Stimulated activated CD8-positive, alpha-beta memory T cell treated with anti-CD3 and anti-CD28 coated beads, Interleukin-7, amount 100 ng/mL, for 24 hours (primary cell): ENCODE measurements around the gene COG4.
A peak's percentile ranks its signal among the peaks of the same experiment; 100 is the strongest.
"Not testable (repeated sequence)": the region's sequence is repeated elsewhere in the genome, so short reads cannot be mapped to it uniquely, and the experiment has no call there.

Experiments used
- DNase-seq: peaks from one replicate; pipeline ENCODE4 v3.0.0-alpha.2; 2020; ENCODE audit warnings: low read depth

COG4 gene

GRCh38 chr16:70457446-70458166 lies 65.7 kb downstream of the COG4 start:
- DNase-seq = no peak

- DNase-seq = no peak
Observed at GRCh38 chr16:70455910-70456309, 67.4 kb downstream of the COG4 start.

GRCh38 chr16:70454222-70455034 lies 68.9 kb downstream of the COG4 start, which contains the start of gene FCSK:
FCSK (plus strand) TSS chr16:70454595; CDS start chr16:70463191, 8,596 bp downstream.
- DNase-seq = peak; percentile 40

- DNase-seq = no peak
Observed at GRCh38 chr16:70453892-70454221, 69.5 kb downstream of the COG4 start.

GRCh38 chr16:70453117-70453891 lies 70.0 kb downstream of the COG4 start:
- DNase-seq = no peak

GRCh38 chr16:70451004-70451340 lies 72.4 kb downstream of the COG4 start:
- not testable (repeated sequence) for DNase-seq

GRCh38 chr16:70450142-70451003 lies 73.0 kb downstream of the COG4 start:
- not testable (repeated sequence) for DNase-seq

- DNase-seq = no peak
Observed at GRCh38 chr16:70448075-70448474, 75.3 kb downstream of the COG4 start.

- no peak for DNase-seq
Observed at GRCh38 chr16:70444249-70445063, 78.9 kb downstream of the COG4 start.

- no peak for DNase-seq
Observed at GRCh38 chr16:70442344-70442743, 81.0 kb downstream of the COG4 start.

GRCh38 chr16:70441406-70441990 lies 81.9 kb downstream of the COG4 start:
- no peak for DNase-seq

- no peak for DNase-seq
Observed at GRCh38 chr16:70440009-70440692, 83.2 kb downstream of the COG4 start.

- DNase-seq = peak; percentile 89
Observed at GRCh38 chr16:70438969-70439862, 84.1 kb downstream of the COG4 start, which contains the start of gene ST3GAL2. ST3GAL2 (minus strand) TSS chr16:70439100; CDS start chr16:70398530, 40,570 bp downstream.

GRCh38 chr16:70438585-70438968 lies 84.8 kb downstream of the COG4 start:
- DNase-seq = no peak

GRCh38 chr16:70437582-70438557 lies 85.5 kb downstream of the COG4 start:
- DNase-seq = no peak

- no peak for DNase-seq
Observed at GRCh38 chr16:70437017-70437581, 86.3 kb downstream of the COG4 start.
